Smooth muscle cell (in vitro differentiated cells): ENCODE results near the gene CDC42SE2. TPM values are rescaled to one million over a fixed set of nuclear protein-coding genes. Genes with fewer than 3 reads are reported as not detected.

Experiments used
- DNase-seq: peaks from one replicate; lab custom pipeline; 2025; ENCODE audit not compliant: unreplicated experiment; lab: John Stamatoyannopoulos, UW
- H2AFZ ChIP-seq: fragments of 200-600 bp; sonication (generic); 2 replicates; pipeline ENCODE4 v1.6.0; 2016; ENCODE audit warnings: antibody characterized with exemption, low read depth, mild to moderate bottlenecking
- H3F3A ChIP-seq: fragments of 200-600 bp; sonication (generic); 2 replicates; pipeline ENCODE4 v1.6.0; 2017; ENCODE audit warnings: antibody characterized with exemption, low read depth
- H3K27ac ChIP-seq: fragments of 200-600 bp; sonication (generic); 2 replicates; pipeline ENCODE4 v1.5.1; 2016; ENCODE audit warnings: low read depth, mild to moderate bottlenecking
- H3K27me3 ChIP-seq: fragments of 200-600 bp; sonication (generic); 2 replicates; pipeline ENCODE4 v1.6.1; 2016; ENCODE audit warnings: low read depth, mild to moderate bottlenecking
- H3K36me3 ChIP-seq: fragments of 200-600 bp; sonication (generic); 2 replicates; pipeline ENCODE4 v1.5.1; 2016; ENCODE audit warnings: low read depth
- H3K4me1 ChIP-seq: fragments of 200-600 bp; sonication (generic); 2 replicates; pipeline ENCODE4 v1.5.1; 2016; ENCODE audit warnings: low read depth
- H3K4me2 ChIP-seq: fragments of 200-600 bp; sonication (generic); 2 replicates; pipeline ENCODE4 v1.6.0; 2016; ENCODE audit warnings: mild to moderate bottlenecking
- H3K4me3 ChIP-seq: fragments of 200-600 bp; sonication (generic); 2 replicates; pipeline ENCODE4 v1.5.1; 2016; ENCODE audit warnings: mild to moderate bottlenecking
- H3K79me2 ChIP-seq: fragments of 200-600 bp; sonication (generic); 2 replicates; pipeline ENCODE4 v1.6.0; 2016; ENCODE audit warnings: low read depth, mild to moderate bottlenecking
- H3K9ac ChIP-seq: fragments of 200-600 bp; sonication (generic); 2 replicates; pipeline ENCODE4 v1.6.0; 2016; ENCODE audit warnings: low read depth
- H3K9me3 ChIP-seq: fragments of 200-600 bp; sonication (generic); replicated peaks from 2 replicates; pipeline ENCODE4 v1.5.1; 2016; ENCODE audit warnings: low read depth
- H4K20me1 ChIP-seq: fragments of 200-600 bp; sonication (generic); 2 replicates; pipeline ENCODE4 v1.6.0; 2016; ENCODE audit warnings: low read depth
- WGBS: methylation state at CpG from one replicate; pipeline ENCODE4 v1.1.7; 2016; ENCODE audit warnings: low lambda C conversion rate; 5-methylcytosine and 5-hydroxymethylcytosine counted together
- polyA plus RNA-seq: library from polyadenylated mRNA; unstranded; fragments of >200 nt; fragmentation: Nextera tagmentation; extraction: Ambion mirVana; gene quantifications from 2 replicates; pipeline ENCODE4 v1.2.1, GENCODE V29; 2016
- total RNA-seq: library from RNA; depleted of rRNA; stranded (reverse); fragments of >200 nt; gene quantifications from 2 replicates; pipeline ENCODE4 v1.2.3, GENCODE V29; 2014
- TF ChIP-seq, protein P1 (sequence below): fragments of 200-600 bp; sonication (generic); IDR thresholded peaks from 2 replicates; pipeline ENCODE4 v1.5.1; 2017; ENCODE audit warnings: borderline replicate concordance, mild to moderate bottlenecking, antibody characterized with exemption; ENCODE audit not compliant: insufficient read depth, poor library complexity, severe bottlenecking

CDC42SE2 gene
- total and polyA plus RNA-seq, 2 experiments from 2014 or later: 12.6 to 24.0 TPM

DNA sequence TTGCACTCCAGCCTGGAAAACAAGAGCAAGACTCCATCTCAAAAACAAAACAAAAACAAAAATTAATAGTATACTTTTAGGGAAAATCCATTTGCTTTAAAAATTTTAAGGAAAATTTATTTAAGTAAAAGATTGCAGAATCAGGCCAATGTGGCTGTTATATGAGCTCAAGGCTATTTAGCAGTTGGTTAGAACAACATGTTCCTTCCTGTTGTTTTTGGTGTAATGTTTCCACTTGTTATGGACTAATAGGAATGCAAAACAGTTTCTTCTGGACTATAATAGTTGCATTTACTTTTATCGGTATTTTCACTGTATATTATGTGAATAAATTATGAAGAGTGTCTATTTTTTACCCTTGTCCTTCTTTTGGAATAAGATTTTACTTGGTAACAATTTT is 3.0 kb upstream of the CDC42SE2 start:
- H3K4me1 ChIP-seq: peaks cover 9% of the 10 kb centered on the region
- TF ChIP-seq, protein P1, sequence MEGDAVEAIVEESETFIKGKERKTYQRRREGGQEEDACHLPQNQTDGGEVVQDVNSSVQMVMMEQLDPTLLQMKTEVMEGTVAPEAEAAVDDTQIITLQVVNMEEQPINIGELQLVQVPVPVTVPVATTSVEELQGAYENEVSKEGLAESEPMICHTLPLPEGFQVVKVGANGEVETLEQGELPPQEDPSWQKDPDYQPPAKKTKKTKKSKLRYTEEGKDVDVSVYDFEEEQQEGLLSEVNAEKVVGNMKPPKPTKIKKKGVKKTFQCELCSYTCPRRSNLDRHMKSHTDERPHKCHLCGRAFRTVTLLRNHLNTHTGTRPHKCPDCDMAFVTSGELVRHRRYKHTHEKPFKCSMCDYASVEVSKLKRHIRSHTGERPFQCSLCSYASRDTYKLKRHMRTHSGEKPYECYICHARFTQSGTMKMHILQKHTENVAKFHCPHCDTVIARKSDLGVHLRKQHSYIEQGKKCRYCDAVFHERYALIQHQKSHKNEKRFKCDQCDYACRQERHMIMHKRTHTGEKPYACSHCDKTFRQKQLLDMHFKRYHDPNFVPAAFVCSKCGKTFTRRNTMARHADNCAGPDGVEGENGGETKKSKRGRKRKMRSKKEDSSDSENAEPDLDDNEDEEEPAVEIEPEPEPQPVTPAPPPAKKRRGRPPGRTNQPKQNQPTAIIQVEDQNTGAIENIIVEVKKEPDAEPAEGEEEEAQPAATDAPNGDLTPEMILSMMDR: no peak
- no peaks in the 10 kb centered on the region for H3K27me3 ChIP-seq
- H2AFZ ChIP-seq: no peak overlapping the region
- no peak for DNase-seq
- no peak overlapping the region for H3K9ac ChIP-seq
- no peak overlapping the region for H3K4me3 ChIP-seq
- peaks cover 10% of the 10 kb centered on the region for H4K20me1 ChIP-seq
- WGBS: 97% methylated on average over 1 of the region's 1 CpG
- no peaks in the 10 kb centered on the region for H3F3A ChIP-seq
- no peak overlapping the region for H3K4me2 ChIP-seq
- H3K27ac ChIP-seq: no peak overlapping the region
- H3K36me3 ChIP-seq: no peaks in the 10 kb centered on the region
- H3K79me2 ChIP-seq: peaks cover 18% of the 10 kb centered on the region
- no peaks in the 10 kb centered on the region for H3K9me3 ChIP-seq

DNA sequence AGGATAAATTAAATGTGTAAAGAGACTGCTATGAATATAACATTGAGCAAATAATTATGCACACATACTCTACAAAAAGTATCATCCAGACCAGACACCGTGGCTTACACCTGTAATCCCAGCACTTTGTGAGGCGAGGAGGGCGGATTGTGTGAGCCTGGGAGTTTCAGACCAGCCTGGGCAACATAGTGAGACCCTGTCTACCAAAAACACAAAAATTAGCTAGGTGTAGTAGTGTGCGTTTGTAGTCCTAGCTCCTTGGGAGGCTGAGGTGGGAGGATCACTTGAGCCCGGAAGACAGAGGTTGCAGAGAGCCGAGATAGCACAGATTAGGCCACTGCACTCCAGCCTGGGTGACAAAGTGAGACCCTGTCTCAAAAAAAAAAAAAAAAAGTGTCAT is 2.4 kb upstream of the CDC42SE2 start:
- H3K79me2 ChIP-seq: peaks cover 24% of the 10 kb centered on the region
- H4K20me1 ChIP-seq: peaks cover 15% of the 10 kb centered on the region
- no peaks in the 10 kb centered on the region for H3F3A ChIP-seq
- no peak overlapping the region for H3K27ac ChIP-seq
- TF ChIP-seq, protein P1: no peak
- no peak overlapping the region for H3K4me3 ChIP-seq
- DNase-seq: no peak
- peaks cover 12% of the 10 kb centered on the region for H3K4me1 ChIP-seq
- H3K9me3 ChIP-seq: no peaks in the 10 kb centered on the region
- no peak overlapping the region for H2AFZ ChIP-seq
- H3K36me3 ChIP-seq: no peaks in the 10 kb centered on the region
- no peaks in the 10 kb centered on the region for H3K27me3 ChIP-seq
- no peak overlapping the region for H3K4me2 ChIP-seq
- WGBS: 93% methylated on average over 6 of the region's 6 CpGs
- no peak overlapping the region for H3K9ac ChIP-seq

DNA sequence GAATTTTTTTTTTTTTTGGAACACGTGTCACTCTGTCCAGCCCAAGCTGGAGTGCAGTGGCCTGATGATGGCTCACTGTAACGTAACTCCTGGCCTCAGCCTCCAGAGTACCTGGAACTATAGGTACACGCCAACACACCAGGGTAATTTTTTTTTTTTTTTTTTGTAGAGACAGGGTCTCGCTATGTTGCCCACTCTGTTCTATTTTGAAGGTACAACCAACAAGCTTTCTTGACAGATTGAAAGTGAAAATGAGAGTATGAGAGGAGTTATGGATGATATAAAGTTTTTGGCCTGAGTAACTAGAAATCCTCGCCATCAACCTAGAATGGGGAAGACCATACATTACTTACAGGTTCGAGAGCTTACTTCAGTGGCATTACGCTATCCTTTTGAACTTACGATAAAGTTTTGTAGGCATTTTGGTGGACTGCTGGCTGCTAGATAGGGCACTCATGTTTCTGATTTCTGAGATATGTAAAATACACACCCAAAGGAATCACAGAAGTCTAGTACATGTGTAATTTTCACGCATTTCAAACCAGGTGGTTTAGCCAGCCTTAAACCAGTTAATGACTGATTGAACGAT is 806 bp upstream of the CDC42SE2 start:
- peak overlapping the region; percentile 92 for H3K4me2 ChIP-seq
- H3K79me2 ChIP-seq: peaks cover 39% of the 10 kb centered on the region
- TF ChIP-seq, protein P1: no peak
- no peaks in the 10 kb centered on the region for H3K9me3 ChIP-seq
- H3K36me3 ChIP-seq: no peaks in the 10 kb centered on the region
- no peaks in the 10 kb centered on the region for H3F3A ChIP-seq
- no peaks in the 10 kb centered on the region for H3K27me3 ChIP-seq
- peak overlapping the region; percentile 41 for H3K9ac ChIP-seq
- H4K20me1 ChIP-seq: peaks cover 29% of the 10 kb centered on the region
- WGBS: 25% methylated on average over 10 of the region's 10 CpGs
- no peak overlapping the region for H3K27ac ChIP-seq
- H2AFZ ChIP-seq: peak overlapping the region; percentile 97
- no peak for DNase-seq
- H3K4me1 ChIP-seq: peaks cover 12% of the 10 kb centered on the region
- peak overlapping the region; percentile 96 for H3K4me3 ChIP-seq

DNA sequence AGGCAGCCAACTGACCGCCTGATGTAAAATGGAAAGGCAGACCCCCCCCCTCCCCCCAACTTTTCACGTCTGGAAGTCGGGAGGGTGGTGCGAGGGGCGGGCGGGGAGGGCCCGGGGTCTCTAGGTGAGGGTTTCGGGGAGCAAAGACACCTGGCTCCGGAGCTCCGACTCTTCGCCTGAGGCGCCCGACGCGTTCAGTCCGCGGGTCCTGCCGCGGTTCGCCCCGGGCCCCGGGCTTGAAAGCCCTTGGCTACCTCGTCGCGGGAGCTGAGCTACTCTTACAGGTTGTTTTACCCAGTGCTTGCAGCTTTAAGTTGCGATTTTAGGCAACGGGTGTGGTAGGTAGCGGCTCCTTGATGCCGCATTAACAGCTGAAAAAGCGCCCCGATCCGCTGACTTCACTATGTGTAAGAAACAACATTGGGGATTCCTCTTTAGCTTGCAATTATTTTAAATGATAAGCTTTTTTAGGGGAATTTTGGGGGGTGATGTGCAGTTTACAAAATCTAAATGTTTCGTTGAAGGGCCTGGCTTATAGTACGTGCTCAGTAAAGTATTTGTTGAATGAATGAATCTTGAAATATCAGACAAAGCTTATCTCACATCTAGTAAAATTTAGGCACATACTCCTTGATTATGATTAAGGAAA is 722 bp downstream of the CDC42SE2 start:
- Histone ChIP-seq H3K9ac (peak overlapping the region; percentile 82), H3K27ac (peak overlapping the region; percentile 59), H3K36me3 (no peaks in the 10 kb centered on the region), H3K4me1 (peaks cover 12% of the 10 kb centered on the region), H3K27me3 (no peaks in the 10 kb centered on the region), H3K79me2 (peaks cover 55% of the 10 kb centered on the region), H4K20me1 (peaks cover 44% of the 10 kb centered on the region), H3F3A (no peaks in the 10 kb centered on the region), H3K4me2 (peak overlapping the region; percentile 92), H2AFZ (peak overlapping the region; percentile 98), H3K4me3 (peak overlapping the region; percentile 96), H3K9me3 (no peaks in the 10 kb centered on the region)
- TF ChIP-seq, protein P1: no peak
- WGBS: under 1% methylated on average over 26 of the region's 34 CpGs
- no peak for DNase-seq
